Caco-2 (cell line): ENCODE data around the gene CFAP126. TPM values are rescaled to one million over a fixed set of nuclear protein-coding genes. Genes with fewer than 3 reads are reported as not detected.
"Not testable (repeated sequence)": the region's sequence is repeated elsewhere in the genome, so short reads cannot be mapped to it uniquely, and the experiment has no call there.

Experiments
- BruUV-seq: library from RNA; stranded (reverse); fragments of 400-500 nt; replicated peaks from 2 replicates; lab custom pipeline; 2021; lab: Mats Ljungman, UMichigan
- CTCF ChIA-PET: fragments of 300-600 bp; sonication (Branson Sonifier 250); formaldehyde crosslinking; loops from one replicate; lab custom pipeline; 2022; ENCODE audit warnings: antibody characterized with exemption; lab: Charles Lee
- POLR2A ChIA-PET: fragments of 300-600 bp; sonication (Branson Sonifier 250); formaldehyde crosslinking; loops from one replicate; lab custom pipeline; 2022; ENCODE audit warnings: antibody characterized with exemption; lab: Charles Lee
- DNase-seq, 2 experiments: peaks; one replicate each; pipeline versions ENCODE4 v3.0.0 to v3.0.0-alpha.2; 2020 to 2022
- H3K27me3 ChIP-seq: replicated peaks from 2 replicates; pipeline ENCODE4 v1.6.0; 2011; ENCODE audit warnings: low read length; ENCODE audit not compliant: control insufficient read depth, insufficient read depth
- H3K36me3 ChIP-seq: 2 replicates; pipeline ENCODE4 v1.5.1; 2011; ENCODE audit warnings: low read length; ENCODE audit not compliant: control insufficient read depth, insufficient read depth
- H3K4me1 ChIP-seq: fragments of 250-450 bp; sonication (Bioruptor Pico); 2 replicates; pipeline ENCODE4 v1.5.1; 2020; ENCODE audit warnings: mild to moderate bottlenecking
- H3K4me3 ChIP-seq: 2 replicates; pipeline ENCODE4 v1.5.1; 2011; ENCODE audit warnings: low read depth, mild to moderate bottlenecking, control low read depth, low read length
- H3K9me3 ChIP-seq: fragments of 250-450 bp; sonication (Bioruptor Pico); 2 replicates; pipeline ENCODE4 v1.5.1; 2020; ENCODE audit warnings: mild to moderate bottlenecking, moderate library complexity
- H3K27ac Mint-ChIP-seq: one replicate; pipeline ENCODE4 v1.8.0; 2022; ENCODE audit warnings: mixed read lengths; ENCODE audit not compliant: unreplicated experiment
- H3K27me3 Mint-ChIP-seq: one replicate; pipeline ENCODE4 v1.8.0; 2022; ENCODE audit warnings: mixed read lengths; ENCODE audit not compliant: insufficient read depth, unreplicated experiment
- H3K36me3 Mint-ChIP-seq: one replicate; pipeline ENCODE4 v1.8.0; 2022; ENCODE audit warnings: mild to moderate bottlenecking, mixed read lengths; ENCODE audit not compliant: insufficient read depth, unreplicated experiment
- H3K4me1 Mint-ChIP-seq: one replicate; pipeline ENCODE4 v1.8.0; 2022; ENCODE audit warnings: low read depth, mixed read lengths; ENCODE audit not compliant: unreplicated experiment
- H3K4me3 Mint-ChIP-seq: one replicate; pipeline ENCODE4 v1.8.0; 2022; ENCODE audit warnings: mild to moderate bottlenecking, moderate library complexity, mixed read lengths; ENCODE audit not compliant: unreplicated experiment
- H3K9me3 Mint-ChIP-seq: one replicate; pipeline ENCODE4 v1.8.0; 2022; ENCODE audit warnings: mixed read lengths; ENCODE audit not compliant: unreplicated experiment
- CTCF ChIP-seq, 2 experiments: fragments of 200-600 bp in 1 of 2; IDR thresholded peaks; 1 replicate in 1 of 2; 2 replicates in 1 of 2; pipeline versions ENCODE4 v1.5.1 to v1.8.0; 2011 to 2022; ENCODE audit warnings: antibody characterized with exemption in 1 of 2, control low read depth in 1 of 2, inconsistent platforms in 1 of 2, low read depth in 1 of 2, low read length in 1 of 2, mild to moderate bottlenecking in 1 of 2, moderate library complexity in 1 of 2; ENCODE audit not compliant: insufficient read depth in 1 of 2, severe bottlenecking in 1 of 2, unreplicated experiment in 1 of 2
- intact Hi-C: fragments of 100-400 bp; cut with micrococcal nuclease; formaldehyde crosslinking; loops from one replicate; pipeline ENCODE4 v1.10.0; 2022; ENCODE audit not compliant: unreplicated experiment
- total RNA-seq: library from RNA; stranded (reverse); gene quantifications from 2 replicates; pipeline ENCODE4 v1.2.3, GENCODE V29; 2022

The CFAP126 gene
- total RNA-seq, 1 experiment from 2014 or later: not detected

GRCh38 chr1:161398900-161399256 lies 31.2 kb upstream of the CFAP126 start:
- TF ChIP-seq CTCF (IDR thresholded peaks at IDR 0.05; ENCODE audit: insufficient read depth in 1 of 2, low read depth in 1 of 2, low read length in 1 of 2, severe bottlenecking in 1 of 2, unreplicated experiment in 1 of 2): no peak
- intact Hi-C loops: loop anchor here (1.0 to 10.0 kb wide), 2 partner anchors 9 to 46 kb away; no protein-coding TSS in a partner anchor
- no TSS peak for BruUV-seq
- Histone ChIP-seq H3K27me3 (no peaks in the 10 kb centered on the region), H3K4me3 (peak overlapping the region; percentile 63), H3K9me3 (no peaks in the 10 kb centered on the region), H3K4me1 (peaks cover 11% of the 10 kb centered on the region), H3K36me3 (no peaks in the 10 kb centered on the region)
- peaks cover 12% of the 10 kb centered on the region for H3K36me3 Mint-ChIP-seq
- ChIA-PET CTCF (no interaction called here), POLR2A (no interaction called here)
- H3K4me1 Mint-ChIP-seq: peaks cover 26% of the 10 kb centered on the region
- DNase-seq: no peak
- H3K4me3 Mint-ChIP-seq: peak overlapping the region; percentile 77
- no peaks in the 10 kb centered on the region for H3K27me3 Mint-ChIP-seq
- H3K27ac Mint-ChIP-seq: peak overlapping the region; percentile 87
- H3K9me3 Mint-ChIP-seq: no peaks in the 10 kb centered on the region

- peaks cover 11% of the 10 kb centered on the region for H3K4me1 ChIP-seq
- POLR2A ChIA-PET, H3K36me3 ChIP-seq, DNase-seq, BruUV-seq, H3K4me3 Mint-ChIP-seq, H3K4me3 ChIP-seq, H3K9me3 ChIP-seq, H3K27me3 ChIP-seq, H3K9me3 Mint-ChIP-seq, H3K27me3 Mint-ChIP-seq: not testable (repeated sequence)
- H3K27ac Mint-ChIP-seq: peak overlapping the region; percentile 87
- peaks cover 12% of the 10 kb centered on the region for H3K36me3 Mint-ChIP-seq
- CTCF ChIA-PET: interaction anchor here (1.0 kb wide), 1 partner anchor 15 kb away, joined by 3 read pairs; no protein-coding TSS in a partner anchor
- peaks cover 26% of the 10 kb centered on the region for H3K4me1 Mint-ChIP-seq
- intact Hi-C loops: loop anchor here (10.0 kb wide), 1 partner anchor 48 kb away; no protein-coding TSS in a partner anchor
Observed at GRCh38 chr1:161397038-161397437, 29.4 kb upstream of the CFAP126 start.

GRCh38 chr1:161393151-161393550 lies 25.5 kb upstream of the CFAP126 start:
- ChIA-PET POLR2A (no interaction called here), CTCF (no interaction called here)
- Histone ChIP-seq H3K27me3 (no peaks in the 10 kb centered on the region), H3K9me3 (no peaks in the 10 kb centered on the region), H3K4me1 (peaks cover 14% of the 10 kb centered on the region), H3K4me3 (no peak overlapping the region), H3K36me3 (no peaks in the 10 kb centered on the region)
- intact Hi-C loops: loop anchor here (10.0 kb wide), 1 partner anchor 52 kb away; no protein-coding TSS in a partner anchor
- Mint-ChIP-seq H3K9me3 (no peaks in the 10 kb centered on the region), H3K27me3 (no peaks in the 10 kb centered on the region), H3K4me1 (peaks cover 8% of the 10 kb centered on the region), H3K36me3 (peaks cover 6% of the 10 kb centered on the region), H3K4me3 (no peak overlapping the region), H3K27ac (no peak overlapping the region)
- TF ChIP-seq CTCF (IDR thresholded peaks at IDR 0.05; ENCODE audit: insufficient read depth in 1 of 2, low read depth in 1 of 2, low read length in 1 of 2, severe bottlenecking in 1 of 2, unreplicated experiment in 1 of 2): no peak
- BruUV-seq: no TSS peak
- DNase-seq: no peak
